ENCODE data around the gene ABCC1. TPM values are rescaled to one million over a fixed set of nuclear protein-coding genes. Genes with fewer than 3 reads are reported as not detected.
A peak's percentile ranks its signal among the peaks of the same experiment; 100 is the strongest.

The ABCC1 gene
- total and polyA plus RNA-seq, 2 donors from 2014 or later = 4.6 to 29.7 TPM

- Histone ChIP-seq H3K4me1 (ENCODE audit: control insufficient read depth in 2 of 3, insufficient read depth in 2 of 3, low read depth in 1 of 3, low read length in 3 of 3) (no peaks in the 10 kb centered on the region), H3K27me3 (ENCODE audit: control insufficient read depth, insufficient read depth, low read length) (no peaks in the 10 kb centered on the region), H3K4me3 (ENCODE audit: low read length in 3 of 3) (no peak overlapping the region), H3K9ac (ENCODE audit: low read length in 3 of 3) (no peak overlapping the region), H3K9me3 (ENCODE audit: control insufficient read depth in 2 of 3, insufficient read depth in 1 of 3, low read length in 3 of 3) (no peaks in the 10 kb centered on the region), H3K36me3 (ENCODE audit: control insufficient read depth in 2 of 3, insufficient read depth in 3 of 3, low read length in 3 of 3) (peaks cover 0 to 2% (median 0%) of the 10 kb centered on the region in 3 donors), H3K27ac (ENCODE audit: low read depth in 2 of 2, low read length in 2 of 2) (no peak overlapping the region)
- no peak for DNase-seq
- TF ChIP-seq CTCF (IDR thresholded peaks at IDR 0.05; ENCODE audit: borderline replicate concordance, extremely low read depth, insufficient read depth) = no peak
- intact Hi-C loops (cut with DNase I) = loop anchor here (10.0 kb wide), 1 partner anchor 50 kb away; no protein-coding TSS in a partner anchor
- FAIRE-seq = no peak
These were observed 115.5 kb downstream of the ABCC1 start for GRCh38 chr16:16064874-16065384.

DNA sequence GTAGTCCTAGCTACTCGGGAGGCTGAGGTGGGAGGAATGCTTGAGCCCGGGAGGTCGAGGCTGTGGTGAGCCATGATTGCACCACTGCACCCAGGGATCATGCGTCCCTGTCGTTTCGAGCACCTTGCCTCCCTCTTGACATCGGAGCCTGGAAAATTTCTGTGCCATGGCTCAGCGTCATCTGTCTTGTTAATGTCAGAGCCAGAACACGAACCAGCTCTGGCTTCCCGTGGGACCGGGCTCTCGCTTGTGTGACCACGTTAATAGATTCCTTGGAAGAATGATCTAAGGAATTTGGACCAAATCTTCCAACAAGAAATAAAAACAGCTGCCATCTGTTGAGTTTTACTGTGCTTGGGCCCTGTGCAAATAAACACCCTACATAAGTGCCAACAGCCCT lies 117.7 kb downstream of the ABCC1 start:
- Histone ChIP-seq H3K4me3 (ENCODE audit: low read length in 3 of 3) (no peak overlapping the region), H3K36me3 (ENCODE audit: control insufficient read depth in 2 of 3, insufficient read depth in 3 of 3, low read length in 3 of 3) (no peaks in the 10 kb centered on the region), H3K27ac (ENCODE audit: low read depth in 2 of 2, low read length in 2 of 2) (no peak overlapping the region), H3K4me1 (ENCODE audit: control insufficient read depth in 2 of 3, insufficient read depth in 2 of 3, low read depth in 1 of 3, low read length in 3 of 3) (peaks cover 0 to 7% (median 5%) of the 10 kb centered on the region in 3 donors), H3K9me3 (ENCODE audit: control insufficient read depth in 2 of 3, insufficient read depth in 1 of 3, low read length in 3 of 3) (no peaks in the 10 kb centered on the region), H3K9ac (ENCODE audit: low read length in 3 of 3) (no peak overlapping the region), H3K27me3 (ENCODE audit: control insufficient read depth, insufficient read depth, low read length) (no peaks in the 10 kb centered on the region)
- no peak for TF ChIP-seq CTCF (IDR thresholded peaks at IDR 0.05; ENCODE audit: borderline replicate concordance, extremely low read depth, insufficient read depth)
- DNase-seq = peak in 2 of 5 donors; percentile 39 to 62
- intact Hi-C loops (cut with DNase I) = loop anchor here (10.0 kb wide), 1 partner anchor 52 kb away; no protein-coding TSS in a partner anchor
- FAIRE-seq = no peak

DNA sequence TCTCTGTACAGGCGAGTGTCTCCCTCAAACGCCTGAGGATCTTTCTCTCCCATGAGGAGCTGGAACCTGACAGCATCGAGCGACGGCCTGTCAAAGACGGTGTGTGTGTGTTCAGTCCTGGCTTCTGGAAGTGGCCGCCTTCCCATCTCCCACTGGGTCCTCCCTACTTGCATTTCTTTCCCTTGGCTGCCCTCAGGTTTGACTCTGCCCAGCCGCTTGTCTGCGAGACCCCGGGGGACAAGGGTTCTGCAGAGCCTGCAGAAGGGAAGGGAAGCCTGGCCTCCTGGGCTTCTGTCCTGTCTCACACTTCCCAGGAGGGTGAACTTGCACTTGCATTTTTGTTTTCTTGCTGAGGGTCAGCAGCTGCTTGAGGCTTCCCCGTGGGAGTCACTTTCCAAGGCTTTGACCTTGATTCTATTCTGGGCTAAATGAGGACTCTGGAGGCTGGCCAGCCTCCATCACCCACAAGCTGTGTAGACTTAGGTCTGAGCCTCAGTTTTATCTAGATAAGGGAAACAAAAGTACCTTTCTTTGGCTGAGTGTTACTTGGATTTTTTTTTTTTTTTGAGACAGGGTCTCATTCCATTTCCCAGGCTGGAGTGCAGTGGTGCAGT lies 122.3 kb downstream of the ABCC1 start:
- no peak for TF ChIP-seq CTCF (IDR thresholded peaks at IDR 0.05; ENCODE audit: borderline replicate concordance, extremely low read depth, insufficient read depth)
- Histone ChIP-seq H3K4me1 (ENCODE audit: control insufficient read depth in 2 of 3, insufficient read depth in 2 of 3, low read depth in 1 of 3, low read length in 3 of 3) (peaks cover 0 to 16% (median 7%) of the 10 kb centered on the region in 3 donors), H3K9me3 (ENCODE audit: control insufficient read depth in 2 of 3, insufficient read depth in 1 of 3, low read length in 3 of 3) (no peaks in the 10 kb centered on the region), H3K27ac (ENCODE audit: low read depth in 2 of 2, low read length in 2 of 2) (peak overlapping the region in 1 of 2 donors; percentile 41), H3K9ac (ENCODE audit: low read length in 3 of 3) (no peak overlapping the region), H3K36me3 (ENCODE audit: control insufficient read depth in 2 of 3, insufficient read depth in 3 of 3, low read length in 3 of 3) (peaks cover 0 to 6% (median under 1%) of the 10 kb centered on the region in 3 donors), H3K4me3 (ENCODE audit: low read length in 3 of 3) (no peak overlapping the region), H3K27me3 (ENCODE audit: control insufficient read depth, insufficient read depth, low read length) (no peaks in the 10 kb centered on the region)
- FAIRE-seq (no peak), DNase-seq (peak in 2 of 5 donors; percentile 29 to 69)
- intact Hi-C loops (cut with DNase I) = no loop called here

Data from kidney (tissue), 14 donors.